Calu3 (cell line): ENCODE measurements around the gene DYNC2H1. TPM values are rescaled to one million over a fixed set of nuclear protein-coding genes. Genes with fewer than 3 reads are reported as not detected.

Source experiments
- BruUV-seq: library from RNA; stranded (reverse); fragments of 400-500 nt; replicated peaks from 2 replicates; lab custom pipeline; 2021; lab: Mats Ljungman, UMichigan
- CTCF ChIA-PET: fragments of 300-600 bp; sonication (Branson Sonifier 250); formaldehyde crosslinking; loops from one replicate; lab custom pipeline; 2022; ENCODE audit warnings: antibody characterized with exemption; lab: Charles Lee
- DNase-seq: peaks from one replicate; pipeline ENCODE4 v3.0.0; 2022
- H3K27ac Mint-ChIP-seq: one replicate; pipeline ENCODE4 v1.8.0; 2022; ENCODE audit warnings: mixed read lengths; ENCODE audit not compliant: unreplicated experiment
- H3K27me3 Mint-ChIP-seq: one replicate; pipeline ENCODE4 v1.8.0; 2022; ENCODE audit warnings: mixed read lengths; ENCODE audit not compliant: unreplicated experiment
- H3K36me3 Mint-ChIP-seq: one replicate; pipeline ENCODE4 v1.8.0; 2022; ENCODE audit warnings: mild to moderate bottlenecking, moderate library complexity, mixed read lengths; ENCODE audit not compliant: insufficient read depth, unreplicated experiment
- H3K4me1 Mint-ChIP-seq: one replicate; pipeline ENCODE4 v1.8.0; 2022; ENCODE audit warnings: mild to moderate bottlenecking, low read depth, mixed read lengths; ENCODE audit not compliant: unreplicated experiment
- H3K4me3 Mint-ChIP-seq: one replicate; pipeline ENCODE4 v1.8.0; 2022; ENCODE audit warnings: mild to moderate bottlenecking, low read depth, moderate library complexity, mixed read lengths; ENCODE audit not compliant: unreplicated experiment
- H3K9me3 Mint-ChIP-seq: one replicate; pipeline ENCODE4 v1.8.0; 2022; ENCODE audit warnings: low read depth, mixed read lengths; ENCODE audit not compliant: unreplicated experiment
- intact Hi-C: fragments of 100-400 bp; cut with micrococcal nuclease; formaldehyde crosslinking; loops from one replicate; pipeline ENCODE4 v1.10.0; 2022; ENCODE audit not compliant: unreplicated experiment
- total RNA-seq: library from RNA; stranded (reverse); gene quantifications from 2 replicates; pipeline ENCODE4 v1.2.3, GENCODE V29; 2022
- TF ChIP-seq, protein P1 (sequence below): fragments of 200-600 bp; IDR thresholded peaks from one replicate; pipeline ENCODE4 v1.8.0; 2022; ENCODE audit warnings: antibody characterized with exemption; ENCODE audit not compliant: unreplicated experiment

Gene DYNC2H1
- total RNA-seq, 1 experiment from 2014 or later: 3.4 TPM

DNA sequence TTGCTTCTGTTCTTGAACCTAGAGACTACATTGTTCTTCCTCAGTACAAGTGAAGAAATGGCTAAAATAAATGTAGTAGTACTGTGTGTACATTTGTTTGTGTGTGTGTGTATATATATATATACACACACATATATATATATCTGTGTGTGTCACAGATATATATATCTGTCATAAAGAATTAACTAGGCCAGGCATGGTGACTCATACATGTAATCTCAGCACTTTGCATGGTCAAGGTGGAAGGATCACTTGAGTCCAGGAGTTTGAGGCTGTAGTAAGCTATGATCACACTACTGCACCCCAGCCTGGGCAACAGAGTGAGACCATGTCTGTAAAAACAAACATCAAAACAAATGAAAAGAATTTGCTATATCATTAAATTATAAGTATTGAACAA, 164.8 kb downstream of the DYNC2H1 start:
- CTCF ChIA-PET: no interaction called here
- Mint-ChIP-seq H3K36me3 (no peaks in the 10 kb centered on the region), H3K4me1 (peaks cover under 1% of the 10 kb centered on the region), H3K4me3 (no peak overlapping the region), H3K27ac (no peak overlapping the region), H3K9me3 (no peaks in the 10 kb centered on the region), H3K27me3 (no peaks in the 10 kb centered on the region)
- no peak for DNase-seq
- TF ChIP-seq, protein P1, sequence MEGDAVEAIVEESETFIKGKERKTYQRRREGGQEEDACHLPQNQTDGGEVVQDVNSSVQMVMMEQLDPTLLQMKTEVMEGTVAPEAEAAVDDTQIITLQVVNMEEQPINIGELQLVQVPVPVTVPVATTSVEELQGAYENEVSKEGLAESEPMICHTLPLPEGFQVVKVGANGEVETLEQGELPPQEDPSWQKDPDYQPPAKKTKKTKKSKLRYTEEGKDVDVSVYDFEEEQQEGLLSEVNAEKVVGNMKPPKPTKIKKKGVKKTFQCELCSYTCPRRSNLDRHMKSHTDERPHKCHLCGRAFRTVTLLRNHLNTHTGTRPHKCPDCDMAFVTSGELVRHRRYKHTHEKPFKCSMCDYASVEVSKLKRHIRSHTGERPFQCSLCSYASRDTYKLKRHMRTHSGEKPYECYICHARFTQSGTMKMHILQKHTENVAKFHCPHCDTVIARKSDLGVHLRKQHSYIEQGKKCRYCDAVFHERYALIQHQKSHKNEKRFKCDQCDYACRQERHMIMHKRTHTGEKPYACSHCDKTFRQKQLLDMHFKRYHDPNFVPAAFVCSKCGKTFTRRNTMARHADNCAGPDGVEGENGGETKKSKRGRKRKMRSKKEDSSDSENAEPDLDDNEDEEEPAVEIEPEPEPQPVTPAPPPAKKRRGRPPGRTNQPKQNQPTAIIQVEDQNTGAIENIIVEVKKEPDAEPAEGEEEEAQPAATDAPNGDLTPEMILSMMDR: no peak
- BruUV-seq: no TSS peak
- intact Hi-C loops: no loop called here

DNA sequence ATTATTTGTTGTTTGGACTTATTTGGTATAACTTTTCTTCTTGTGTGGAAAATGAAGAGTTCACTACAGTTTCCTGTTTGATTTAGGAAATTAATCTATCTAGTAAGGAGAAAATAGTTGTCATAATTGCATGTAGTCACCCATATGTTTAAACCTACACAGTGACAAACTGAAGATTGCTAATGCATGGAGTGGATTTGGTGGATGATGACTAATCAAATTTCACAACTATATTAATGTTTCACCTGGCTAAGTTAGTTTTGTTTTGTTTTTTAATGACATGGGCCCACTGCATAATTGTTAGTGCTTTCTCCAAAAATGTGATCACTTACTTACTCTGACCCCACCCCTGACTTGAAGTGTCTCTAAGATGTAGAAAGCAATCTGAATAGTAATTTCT, 170.6 kb downstream of the DYNC2H1 start:
- no TSS peak for BruUV-seq
- Mint-ChIP-seq H3K4me1 (peaks cover 14% of the 10 kb centered on the region), H3K9me3 (no peaks in the 10 kb centered on the region), H3K36me3 (no peaks in the 10 kb centered on the region), H3K27ac (peak overlapping the region; percentile 48), H3K27me3 (no peaks in the 10 kb centered on the region), H3K4me3 (no peak overlapping the region)
- DNase-seq: no peak
- TF ChIP-seq, protein P1: no peak
- intact Hi-C loops: no loop called here
- CTCF ChIA-PET: no interaction called here

DNA sequence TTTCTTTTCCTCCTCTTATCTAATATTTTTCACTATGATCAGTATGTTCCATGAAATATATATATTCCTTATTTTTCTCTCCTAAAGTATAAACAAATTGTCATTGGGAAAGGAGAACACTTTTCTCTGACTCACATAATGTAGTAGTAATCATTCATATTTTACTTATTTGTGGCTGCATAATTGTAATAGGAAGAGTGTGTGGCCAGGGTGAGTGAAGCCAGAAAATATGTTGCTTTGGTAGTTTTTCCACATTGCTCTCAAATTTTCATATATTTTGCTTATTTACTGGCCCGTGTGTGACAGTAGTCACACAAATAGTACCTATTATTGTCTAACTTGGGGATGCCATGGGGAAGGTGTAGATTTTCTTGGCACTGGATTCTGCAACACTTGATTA, 172.1 kb downstream of the DYNC2H1 start:
- H3K27ac Mint-ChIP-seq: no peak overlapping the region
- CTCF ChIA-PET: no interaction called here

DNA sequence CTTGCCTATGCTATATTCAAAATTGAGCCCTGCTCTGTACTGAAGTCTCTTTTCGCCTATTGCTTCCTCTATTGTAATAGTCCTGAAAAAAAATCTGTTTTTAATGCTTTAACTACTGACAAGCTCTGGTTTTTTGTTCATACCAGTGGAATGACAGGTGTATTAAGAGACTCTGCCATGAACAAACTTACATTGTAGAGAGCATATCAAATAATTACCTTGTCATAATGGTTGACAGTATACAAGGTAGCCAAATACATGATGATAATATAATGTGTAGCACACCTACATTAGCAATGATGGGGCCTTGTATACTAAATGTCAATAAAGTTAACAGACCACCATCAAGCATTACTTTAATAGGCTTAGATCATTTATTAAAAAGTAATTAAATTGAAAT, 175.0 kb downstream of the DYNC2H1 start:
- peaks cover 11% of the 10 kb centered on the region for H3K4me1 Mint-ChIP-seq
- no peak overlapping the region for H3K27ac Mint-ChIP-seq
- H3K4me3 Mint-ChIP-seq: no peak overlapping the region
- TF ChIP-seq, protein P1: no peak
- no peaks in the 10 kb centered on the region for H3K36me3 Mint-ChIP-seq
- intact Hi-C loops: no loop called here
- no peaks in the 10 kb centered on the region for H3K27me3 Mint-ChIP-seq
- no peak for DNase-seq
- CTCF ChIA-PET: no interaction called here
- H3K9me3 Mint-ChIP-seq: no peaks in the 10 kb centered on the region
- BruUV-seq: no TSS peak

More for the DNA sequence above, 172.1 kb downstream of the DYNC2H1 start:
- no peak overlapping the region for H3K4me3 Mint-ChIP-seq
- H3K27me3 Mint-ChIP-seq: no peaks in the 10 kb centered on the region
- DNase-seq: no peak
- TF ChIP-seq, protein P1: no peak
- no TSS peak for BruUV-seq
- intact Hi-C loops: no loop called here
- H3K4me1 Mint-ChIP-seq: peaks cover 14% of the 10 kb centered on the region
- no peaks in the 10 kb centered on the region for H3K9me3 Mint-ChIP-seq
- H3K36me3 Mint-ChIP-seq: no peaks in the 10 kb centered on the region
